Astrocyte of the cerebellum (primary cell): ENCODE measurements around the gene PNPLA2.

Experiments used
- DNase-seq: peaks from one replicate; pipeline ENCODE4 v3.0.0-alpha.2; 2011; ENCODE audit warnings: low read depth
- H3K4me3 ChIP-seq: 2 replicates; pipeline ENCODE4 v1.5.1; 2011; ENCODE audit warnings: mild to moderate bottlenecking, low read depth, low read length, moderate library complexity
- CTCF ChIP-seq: IDR thresholded peaks from 2 replicates; pipeline ENCODE4 v1.5.1; 2012; ENCODE audit warnings: low read length, low read depth, moderate library complexity, mild to moderate bottlenecking; ENCODE audit errors: missing control alignments
- in situ Hi-C: cut with HindIII; loops from 2 replicates; pipeline ENCODE4 v1.10.0; 2017; ENCODE audit warnings: low sequenced_read_pairs

The PNPLA2 gene

GRCh38 chr11:828506-829175, 9.9 kb downstream of the PNPLA2 start:
- no peak overlapping the region for H3K4me3 ChIP-seq
- in situ Hi-C loops, result no loop called here
- no peak for DNase-seq
- TF ChIP-seq CTCF, result no peak

- in situ Hi-C loops, result no loop called here
- no peak for TF ChIP-seq CTCF
- DNase-seq, result no peak
- H3K4me3 ChIP-seq, result peak overlapping the region; percentile 30
Measured at GRCh38 chr11:829176-829846, 10.6 kb downstream of the PNPLA2 start.

GRCh38 chr11:829847-830294, 11.2 kb downstream of the PNPLA2 start:
- no peak for TF ChIP-seq CTCF
- peak overlapping the region; percentile 30 for H3K4me3 ChIP-seq
- in situ Hi-C loops, result no loop called here
- DNase-seq, result no peak

GRCh38 chr11:830295-831117, 11.8 kb downstream of the PNPLA2 start:
- H3K4me3 ChIP-seq, result peak overlapping the region; percentile 30
- TF ChIP-seq CTCF, result no peak
- DNase-seq, result no peak
- in situ Hi-C loops, result no loop called here

- in situ Hi-C loops, result no loop called here
- TF ChIP-seq CTCF, result no peak
- no peak for DNase-seq
- peak overlapping the region; percentile 30 for H3K4me3 ChIP-seq
Measured at GRCh38 chr11:831118-831864, 12.6 kb downstream of the PNPLA2 start.
